ENCODE results near the gene PPP1R7. TPM values are rescaled to one million over a fixed set of nuclear protein-coding genes. Genes with fewer than 3 reads are reported as not detected.

The PPP1R7 gene
- total RNA-seq, 1 experiment from 2014 or later: 65.4 TPM

GRCh38 chr2:241157841-241158545 lies 7.7 kb downstream of the PPP1R7 start:
- Mint-ChIP-seq H3K4me3 (ENCODE audit: low read depth, unreplicated experiment) (no peak overlapping the region), H3K9me3 (ENCODE audit: low read depth, unreplicated experiment) (no peaks in the 10 kb centered on the region), H3K27ac (ENCODE audit: unreplicated experiment) (no peak overlapping the region), H3K27me3 (ENCODE audit: unreplicated experiment) (no peaks in the 10 kb centered on the region), H3K4me1 (ENCODE audit: low read depth, unreplicated experiment) (no peaks in the 10 kb centered on the region), H3K36me3 (ENCODE audit: insufficient read depth, unreplicated experiment) (peaks cover 22% of the 10 kb centered on the region)
- TF ChIP-seq CTCF (IDR thresholded peaks at IDR 0.05; ENCODE audit: unreplicated experiment): no peak
- CTCF ChIA-PET: interaction anchor here (0.6 kb wide), 1 partner anchor 325 kb away, joined by 3 read pairs; no protein-coding TSS in a partner anchor
- no TSS peak for BruUV-seq (replicated peaks)
- DNase-seq: no peak
- intact Hi-C loops (cut with micrococcal nuclease; ENCODE audit: unreplicated experiment): no loop called here

GRCh38 chr2:241158546-241158900 lies 8.3 kb downstream of the PPP1R7 start:
- H3K27me3 Mint-ChIP-seq (ENCODE audit: unreplicated experiment): no peaks in the 10 kb centered on the region
- no peak overlapping the region for H3K4me3 Mint-ChIP-seq (ENCODE audit: low read depth, unreplicated experiment)
- BruUV-seq (replicated peaks): no TSS peak
- no peaks in the 10 kb centered on the region for H3K9me3 Mint-ChIP-seq (ENCODE audit: low read depth, unreplicated experiment)
- no peaks in the 10 kb centered on the region for H3K4me1 Mint-ChIP-seq (ENCODE audit: low read depth, unreplicated experiment)
- intact Hi-C loops (cut with micrococcal nuclease; ENCODE audit: unreplicated experiment): no loop called here
- H3K27ac Mint-ChIP-seq (ENCODE audit: unreplicated experiment): no peak overlapping the region
- no peak for TF ChIP-seq CTCF (IDR thresholded peaks at IDR 0.05; ENCODE audit: unreplicated experiment)
- DNase-seq: no peak
- peaks cover 26% of the 10 kb centered on the region for H3K36me3 Mint-ChIP-seq (ENCODE audit: insufficient read depth, unreplicated experiment)
- CTCF ChIA-PET: no interaction called here

GRCh38 chr2:241159116-241159515 lies 8.8 kb downstream of the PPP1R7 start:
- no peaks in the 10 kb centered on the region for H3K9me3 Mint-ChIP-seq (ENCODE audit: low read depth, unreplicated experiment)
- CTCF ChIA-PET: no interaction called here
- H3K36me3 Mint-ChIP-seq (ENCODE audit: insufficient read depth, unreplicated experiment): peaks cover 26% of the 10 kb centered on the region
- no peak overlapping the region for H3K4me3 Mint-ChIP-seq (ENCODE audit: low read depth, unreplicated experiment)
- BruUV-seq (replicated peaks): no TSS peak
- intact Hi-C loops (cut with micrococcal nuclease; ENCODE audit: unreplicated experiment): no loop called here
- TF ChIP-seq CTCF (IDR thresholded peaks at IDR 0.05; ENCODE audit: unreplicated experiment): no peak
- H3K4me1 Mint-ChIP-seq (ENCODE audit: low read depth, unreplicated experiment): no peaks in the 10 kb centered on the region
- no peaks in the 10 kb centered on the region for H3K27me3 Mint-ChIP-seq (ENCODE audit: unreplicated experiment)
- no peak overlapping the region for H3K27ac Mint-ChIP-seq (ENCODE audit: unreplicated experiment)
- no peak for DNase-seq

GRCh38 chr2:241160318-241160717 lies 10.1 kb downstream of the PPP1R7 start:
- H3K4me1 Mint-ChIP-seq (ENCODE audit: low read depth, unreplicated experiment): no peaks in the 10 kb centered on the region
- H3K36me3 Mint-ChIP-seq (ENCODE audit: insufficient read depth, unreplicated experiment): peaks cover 26% of the 10 kb centered on the region
- H3K27me3 Mint-ChIP-seq (ENCODE audit: unreplicated experiment): no peaks in the 10 kb centered on the region
- H3K4me3 Mint-ChIP-seq (ENCODE audit: low read depth, unreplicated experiment): no peak overlapping the region
- no peak for DNase-seq
- CTCF ChIA-PET: interaction anchor here (0.8 kb wide), 1 partner anchor 161 kb away, joined by 6 read pairs; no protein-coding TSS in a partner anchor
- intact Hi-C loops (cut with micrococcal nuclease; ENCODE audit: unreplicated experiment): no loop called here
- TF ChIP-seq CTCF (IDR thresholded peaks at IDR 0.05; ENCODE audit: unreplicated experiment): no peak
- no peaks in the 10 kb centered on the region for H3K9me3 Mint-ChIP-seq (ENCODE audit: low read depth, unreplicated experiment)
- no peak overlapping the region for H3K27ac Mint-ChIP-seq (ENCODE audit: unreplicated experiment)
- no TSS peak for BruUV-seq (replicated peaks)
